ENCODE data around the gene LTBR.
"Not testable (repeated sequence)": the region's sequence is repeated elsewhere in the genome, so short reads cannot be mapped to it uniquely, and the experiment has no call there.

The LTBR gene

DNA sequence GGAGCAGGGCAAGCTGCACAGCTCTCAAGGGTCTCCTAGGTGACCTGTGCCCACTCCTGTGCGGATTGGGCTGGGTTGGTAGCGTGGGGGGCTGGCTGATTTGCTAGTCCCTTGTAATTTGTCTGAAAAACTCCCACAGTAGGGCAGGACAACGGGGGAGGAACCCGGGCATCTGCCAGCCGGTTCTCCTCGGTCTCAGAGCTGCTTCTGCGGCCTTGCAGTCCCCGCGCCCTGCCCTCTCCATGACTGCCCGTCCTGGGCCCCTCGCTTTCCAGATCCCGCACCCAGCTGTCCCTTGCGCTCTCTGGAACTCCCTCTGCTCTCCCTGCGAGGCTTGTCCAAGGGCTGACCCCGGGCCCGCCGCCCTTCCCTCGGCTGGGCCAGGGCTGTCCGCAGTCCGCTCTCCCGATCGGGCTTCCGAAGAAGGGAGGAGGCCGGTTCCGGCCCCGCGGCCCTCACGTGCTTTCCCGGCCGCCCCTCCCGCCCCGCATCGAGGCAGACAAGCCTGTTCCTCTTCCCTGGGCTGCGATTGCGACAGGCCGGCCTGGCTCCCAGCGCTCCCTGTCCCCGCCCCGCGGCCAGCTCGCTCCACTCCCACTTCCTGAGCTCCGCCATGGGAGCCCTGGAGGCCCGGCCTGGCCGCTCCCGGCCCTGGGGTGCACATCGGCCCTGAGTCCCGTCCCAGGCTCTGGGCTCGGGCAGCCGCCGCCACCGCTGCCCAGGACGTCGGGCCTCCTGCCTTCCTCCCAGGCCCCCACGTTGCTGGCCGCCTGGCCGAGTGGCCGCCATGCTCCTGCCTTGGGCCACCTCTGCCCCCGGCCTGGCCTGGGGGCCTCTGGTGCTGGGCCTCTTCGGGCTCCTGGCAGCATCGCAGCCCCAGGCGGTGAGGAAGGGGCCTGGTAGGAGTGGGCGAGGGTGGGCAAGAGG, at the start of gene LTBR:
Gene LTBR, plus strand, starts transcription at position 591 of the 927 bp plus-strand sequence. Its CDS starts 197 bp downstream, at position 788.
- peak within 1 kb of the TSS; percentile 88 for H3K27ac ChIP-seq
- peak; percentile 58 for DNase-seq (ENCODE audit: low read depth, low spot score)

DNA sequence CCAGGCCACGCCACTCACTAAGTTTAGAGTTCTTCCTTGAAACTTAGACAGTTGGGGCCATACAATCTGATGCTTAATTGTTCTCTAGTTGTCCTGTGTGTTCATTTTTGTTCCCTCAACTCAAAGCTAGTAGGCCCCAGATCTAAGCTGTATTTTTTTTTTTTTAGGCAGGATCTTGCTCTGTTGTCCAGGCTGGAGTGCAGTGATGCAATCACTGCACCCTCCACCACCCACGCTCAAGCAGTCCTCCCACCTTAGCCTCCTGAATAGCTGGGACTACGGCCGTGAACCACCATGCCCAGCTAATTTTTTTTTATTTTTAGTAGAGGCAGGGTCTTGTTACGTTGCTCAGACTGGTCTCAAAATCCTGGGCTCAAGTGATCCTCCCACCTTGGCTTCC, 49.6 kb upstream of the LTBR start:
- H3K27ac ChIP-seq = peak overlapping the region; percentile 98
- DNase-seq (ENCODE audit: low read depth, low spot score) = no peak

DNA sequence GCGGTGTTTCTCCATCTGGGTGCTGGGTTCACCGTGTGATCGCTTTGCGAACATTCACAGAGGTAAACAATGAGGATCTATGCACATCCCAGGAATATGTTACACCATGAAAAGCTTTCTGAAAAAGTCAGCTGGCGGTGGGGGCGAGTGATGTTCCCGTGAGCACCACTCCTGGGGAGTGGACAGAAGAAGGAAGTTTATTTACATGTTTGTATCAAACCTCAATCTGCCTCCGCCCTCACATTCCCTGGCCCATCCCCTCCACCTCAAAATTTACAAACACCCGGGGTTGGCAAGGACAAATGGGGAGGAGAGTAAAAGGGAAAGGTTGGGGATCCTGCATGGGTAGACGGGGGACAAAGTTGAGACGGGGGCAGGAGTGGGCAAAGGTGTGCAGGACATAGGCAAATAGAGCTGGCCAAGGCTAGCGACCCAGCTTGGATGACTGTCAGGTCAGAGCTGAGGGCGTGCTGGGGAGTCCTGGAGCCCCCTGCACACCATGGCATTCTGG, 49.0 kb upstream of the LTBR start:
- peak overlapping the region; percentile 98 for H3K27ac ChIP-seq
- no peak for DNase-seq (ENCODE audit: low read depth, low spot score)

DNA sequence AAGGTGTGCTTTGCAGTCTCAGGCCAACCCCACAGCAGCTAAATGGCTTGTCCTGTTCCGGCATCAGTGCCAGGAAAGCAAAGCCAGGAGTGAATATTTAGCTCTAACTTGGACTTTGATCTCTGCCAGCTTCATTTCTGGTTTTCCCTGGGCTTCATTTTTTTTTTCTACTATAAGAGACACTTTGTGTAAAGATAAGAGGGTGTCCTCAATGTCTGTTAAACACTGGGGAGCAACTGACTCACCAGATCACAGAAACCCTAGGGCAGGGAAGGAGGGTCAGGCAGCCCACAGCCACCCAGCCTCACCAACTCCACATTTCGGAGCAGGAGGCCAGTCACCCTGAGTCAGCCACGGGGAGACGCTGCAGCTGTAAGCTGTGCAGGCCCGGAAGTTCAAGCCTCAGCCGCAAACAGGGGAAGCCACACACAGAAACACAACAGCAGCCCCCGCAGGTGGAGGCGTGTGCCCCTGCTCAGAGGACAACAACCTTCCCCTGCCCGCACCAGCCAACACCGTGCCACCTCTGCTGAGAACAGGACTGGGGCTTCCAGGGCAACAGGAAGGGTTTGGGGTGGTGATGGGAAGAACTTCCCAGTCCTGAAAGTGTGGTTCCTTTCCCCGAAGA, 48.4 kb upstream of the LTBR start:
- peak overlapping the region; percentile 98 for H3K27ac ChIP-seq
- DNase-seq (ENCODE audit: low read depth, low spot score) = peak; percentile 65

DNA sequence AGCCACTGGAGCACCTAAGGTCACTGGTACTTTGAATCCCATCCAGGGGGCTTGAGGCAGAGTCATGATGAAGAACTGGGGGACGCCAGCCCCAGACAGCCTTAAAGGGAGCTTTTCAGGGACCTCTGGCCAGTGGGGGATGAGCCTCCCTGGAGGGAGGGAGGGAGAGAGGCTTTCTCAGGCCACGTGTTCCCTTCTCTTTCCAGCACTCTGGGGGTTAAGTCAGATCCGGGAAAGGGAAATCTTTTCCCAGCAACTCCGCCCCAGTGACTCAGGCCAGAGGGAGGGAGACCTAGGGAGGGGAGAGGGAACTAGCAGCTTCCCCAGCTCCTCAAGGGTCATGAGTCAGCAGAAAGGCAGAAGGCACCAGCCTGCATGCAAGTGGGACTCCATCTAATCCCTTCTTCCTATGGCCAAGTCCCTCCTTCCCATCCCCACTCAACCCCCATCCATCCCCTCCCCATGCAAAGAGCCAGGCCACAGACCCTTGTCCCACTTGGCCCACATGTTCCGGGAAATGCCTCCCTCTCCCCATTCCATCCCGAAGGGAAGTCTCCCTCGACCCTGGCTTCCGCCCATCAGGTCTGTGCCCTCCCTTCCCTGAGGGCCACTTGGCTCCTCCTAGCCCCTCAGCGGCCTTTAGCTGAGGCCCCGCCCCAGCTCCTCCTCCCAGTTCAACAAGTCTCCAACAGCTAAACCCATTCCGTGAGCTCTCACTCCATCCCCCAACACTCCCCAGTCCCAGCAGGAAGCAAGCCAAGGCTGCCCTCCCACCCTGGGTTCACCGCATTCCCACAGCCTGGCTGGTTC, 47.7 kb upstream of the LTBR start:
- peak overlapping the region; percentile 98 for H3K27ac ChIP-seq
- peak; percentile 94 for DNase-seq (ENCODE audit: low read depth, low spot score)

DNA sequence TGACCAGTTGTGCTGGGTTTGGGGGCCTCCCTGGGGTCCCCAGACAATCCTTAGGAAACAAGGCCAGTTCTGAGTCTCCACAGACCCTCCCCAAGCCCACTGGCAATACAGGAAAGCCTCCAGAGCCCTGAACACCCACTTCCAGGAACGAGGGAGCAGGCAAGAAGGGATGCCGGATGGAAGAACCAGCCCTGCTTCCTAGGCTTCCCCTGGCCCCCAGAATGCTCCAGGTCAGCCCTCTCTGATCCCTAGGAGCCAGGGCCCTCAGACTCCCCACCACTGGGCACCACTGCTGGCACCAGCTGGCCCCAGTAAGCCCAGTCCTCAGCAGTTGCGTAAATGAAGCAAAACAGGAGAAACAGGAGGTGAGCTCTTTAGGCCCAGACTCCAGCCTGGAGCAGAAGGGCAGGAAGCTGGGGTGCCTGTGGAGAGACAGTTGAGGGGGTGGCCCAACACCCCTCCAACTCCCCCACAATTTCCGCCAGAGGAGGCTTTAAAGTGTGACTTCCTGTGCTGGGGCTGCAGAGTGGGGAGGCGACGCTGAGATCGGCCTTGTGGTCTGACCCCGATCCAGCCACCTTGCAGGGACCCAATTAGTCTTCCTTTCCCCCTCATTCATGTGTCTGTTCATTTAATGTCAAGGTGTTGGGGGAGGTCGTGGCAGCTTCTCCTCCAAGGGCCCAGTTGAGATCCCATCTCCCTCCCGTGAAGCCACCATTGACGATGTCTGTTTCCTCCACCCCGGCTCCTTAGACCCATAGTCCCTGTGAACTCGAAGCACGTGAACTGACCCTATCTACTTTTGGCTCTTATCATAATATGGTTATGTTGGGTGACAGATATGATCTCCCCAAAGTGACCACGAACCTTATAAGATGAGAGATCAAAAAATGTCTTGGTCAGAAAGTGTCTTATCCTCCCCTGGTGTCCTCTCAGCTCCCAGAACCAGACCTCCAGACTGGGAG, 46.8 kb upstream of the LTBR start:
- peak overlapping the region; percentile 98 for H3K27ac ChIP-seq
- DNase-seq (ENCODE audit: low read depth, low spot score) = no peak

DNA sequence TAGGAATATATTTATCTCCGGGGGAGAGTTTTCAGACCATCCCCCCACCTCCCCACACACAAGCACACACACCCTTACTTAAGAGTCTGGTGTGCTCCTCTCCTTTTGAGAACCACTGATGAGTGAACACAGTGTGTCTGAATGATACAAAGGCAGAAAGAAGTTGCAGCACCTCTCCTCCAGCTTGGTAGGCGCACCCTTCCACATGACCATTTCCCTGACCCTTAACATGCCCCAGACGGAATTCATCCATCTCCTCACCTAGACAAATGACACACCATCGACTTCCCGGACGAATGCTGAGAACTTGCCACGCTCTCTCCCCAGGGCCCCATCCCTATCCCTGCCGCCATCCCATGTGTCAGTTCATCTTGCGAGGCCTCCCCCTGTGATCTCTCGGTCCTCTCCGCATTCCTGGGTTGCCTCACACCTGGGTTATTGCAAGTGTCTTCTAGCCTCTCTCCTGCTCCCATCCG, 46.0 kb upstream of the LTBR start:
- no peak for DNase-seq (ENCODE audit: low read depth, low spot score)
- H3K27ac ChIP-seq = peak overlapping the region; percentile 98

DNA sequence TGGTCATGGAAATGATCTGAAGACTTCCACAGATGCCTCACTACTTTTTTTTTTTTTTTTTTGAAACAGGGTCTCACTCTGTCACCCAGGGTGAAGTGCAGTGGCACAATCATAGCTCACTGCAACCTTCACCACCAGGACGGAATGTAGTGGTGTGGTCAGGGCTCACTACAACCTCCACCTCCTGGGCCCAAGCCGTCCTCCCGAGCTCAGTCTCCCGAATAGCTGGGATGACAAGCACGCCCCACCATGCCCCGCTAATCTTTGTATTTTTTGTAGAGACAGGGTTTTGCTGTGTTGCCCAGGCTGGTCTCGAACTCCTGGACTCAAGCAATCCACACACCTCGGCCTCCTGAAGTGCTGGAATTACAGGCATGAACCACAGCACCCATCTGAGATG, 45.4 kb upstream of the LTBR start:
- peak overlapping the region; percentile 98 for H3K27ac ChIP-seq
- DNase-seq (ENCODE audit: low read depth, low spot score) = not testable (repeated sequence)

DNA sequence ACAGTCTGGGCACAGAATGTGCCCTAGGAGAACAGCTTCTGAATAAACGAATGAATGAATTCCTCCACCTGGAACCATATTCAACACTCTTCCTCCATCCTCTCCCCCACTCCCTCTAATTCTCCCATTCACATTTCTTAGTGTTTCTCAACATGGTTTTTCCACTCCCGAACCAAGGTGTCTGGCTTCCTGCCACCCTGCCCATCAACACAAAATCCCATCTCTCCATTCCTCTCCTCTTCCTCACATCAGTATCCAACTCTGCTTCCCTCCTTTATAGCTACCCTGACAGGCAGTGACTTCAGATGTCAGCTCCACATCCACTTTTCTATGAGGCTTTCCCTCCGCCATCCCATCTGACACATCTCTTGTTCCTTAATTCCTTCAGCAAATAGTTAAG, 45.0 kb upstream of the LTBR start:
- H3K27ac ChIP-seq = peak overlapping the region; percentile 98
- no peak for DNase-seq (ENCODE audit: low read depth, low spot score)

DNA sequence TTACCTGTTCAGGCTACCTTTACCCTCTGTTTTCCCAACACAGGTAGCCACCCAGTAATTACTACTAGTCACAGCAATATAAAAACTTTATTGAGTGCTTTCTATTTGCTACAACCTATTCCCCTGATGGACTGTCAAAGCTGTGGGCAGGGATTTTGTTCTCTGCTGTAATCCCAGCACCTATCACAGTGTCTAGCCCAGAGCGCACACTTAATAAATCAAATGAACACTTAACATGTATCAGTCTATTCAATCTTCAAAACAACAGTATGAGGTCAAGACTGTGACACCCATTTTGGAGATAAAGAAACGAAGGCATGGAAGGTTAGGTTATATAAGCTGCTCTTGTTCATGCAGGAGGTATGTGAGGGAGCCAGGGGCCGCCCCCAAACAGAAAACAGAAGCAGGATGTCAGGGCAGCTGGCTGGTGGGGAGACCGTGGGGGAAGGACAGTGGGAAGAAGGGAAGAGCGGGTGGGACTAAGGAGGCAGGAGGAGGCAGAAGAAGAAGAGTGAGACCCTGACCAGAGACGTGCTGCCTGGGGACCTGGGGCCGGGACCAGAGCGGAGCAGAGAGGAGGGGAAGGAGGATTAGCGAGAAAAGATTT, 43.8 kb upstream of the LTBR start:
- no peak for DNase-seq (ENCODE audit: low read depth, low spot score)

DNA sequence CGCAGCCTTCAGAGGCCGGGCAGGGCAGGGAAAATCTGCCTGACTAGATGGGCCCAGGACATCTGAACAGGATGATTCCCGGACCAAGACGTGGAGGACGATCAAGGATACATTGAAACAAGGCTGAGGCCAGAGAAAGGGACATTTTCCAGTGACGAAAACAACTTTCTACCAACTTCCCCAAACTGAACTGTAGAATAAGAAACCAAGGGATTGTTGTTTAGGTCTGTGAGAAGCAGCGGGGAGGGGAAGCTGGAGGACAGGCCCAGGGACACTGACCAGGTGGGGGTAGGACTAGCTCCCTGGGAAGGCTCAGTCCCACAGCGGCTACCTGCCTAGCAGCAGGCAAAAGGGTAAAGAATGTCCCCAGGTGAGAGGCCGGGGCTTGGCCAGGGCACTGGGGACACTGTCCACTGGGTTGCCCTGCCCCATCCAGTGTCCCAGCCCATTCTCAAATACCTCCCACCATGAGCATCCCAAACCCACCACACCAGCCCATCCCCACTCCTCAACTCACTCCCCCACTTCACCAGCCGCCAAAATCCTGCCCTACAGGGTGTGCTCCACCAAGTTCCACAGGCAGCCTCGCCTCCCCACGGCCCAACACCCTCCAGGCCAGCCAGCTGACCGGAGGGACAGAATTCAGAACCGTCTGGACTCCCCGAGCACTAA, 43.1 kb upstream of the LTBR start:
- no peak for DNase-seq (ENCODE audit: low read depth, low spot score)
- peak overlapping the region; percentile 98 for H3K27ac ChIP-seq

More for the DNA sequence above, 43.8 kb upstream of the LTBR start:
- H3K27ac ChIP-seq = peak overlapping the region; percentile 98

DNA sequence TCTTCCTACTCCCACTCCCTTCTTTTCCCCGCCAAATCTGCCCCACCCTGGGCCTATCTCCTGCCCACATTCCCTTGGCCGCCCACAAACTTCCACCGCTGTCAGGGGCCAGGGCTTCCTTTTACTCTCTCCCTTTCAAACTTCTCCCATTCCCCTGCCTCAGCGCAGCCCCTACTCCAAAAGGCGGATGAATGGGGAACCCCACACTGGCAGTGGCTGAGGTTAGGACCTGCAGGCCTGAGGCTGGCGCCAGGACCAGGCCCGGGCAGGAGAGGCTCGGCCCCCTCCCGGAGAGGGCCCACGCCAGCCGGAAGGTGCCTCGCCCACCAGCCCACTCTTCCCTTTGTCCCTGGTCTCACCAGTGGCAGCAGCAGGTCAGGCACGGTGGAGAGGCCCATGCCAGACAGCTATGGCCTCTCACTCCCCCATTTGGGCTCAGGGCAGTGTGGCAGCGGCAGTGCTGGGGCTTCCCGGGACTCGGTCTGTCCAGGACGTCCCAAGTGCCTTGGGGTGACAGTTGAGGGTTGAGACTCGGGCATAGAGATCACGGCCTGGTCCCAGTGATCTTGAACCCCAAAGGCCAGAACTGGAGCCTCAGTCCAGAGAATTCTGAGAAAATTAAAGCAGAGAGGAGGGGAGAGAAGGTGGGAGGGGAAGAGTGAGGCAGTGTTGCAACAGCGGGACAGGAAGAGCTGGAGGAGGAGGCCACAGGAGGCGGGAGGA, 42.4 kb upstream of the LTBR start, which contains the start of gene TNFRSF1A:
Gene TNFRSF1A, minus strand, starts transcription at position 660 of the 723 bp plus-strand sequence. Its CDS starts 262 bp downstream, at position 398.
- peak within 1 kb of the TSS; percentile 98 for H3K27ac ChIP-seq
- no peak for DNase-seq (ENCODE audit: low read depth, low spot score)

DNA sequence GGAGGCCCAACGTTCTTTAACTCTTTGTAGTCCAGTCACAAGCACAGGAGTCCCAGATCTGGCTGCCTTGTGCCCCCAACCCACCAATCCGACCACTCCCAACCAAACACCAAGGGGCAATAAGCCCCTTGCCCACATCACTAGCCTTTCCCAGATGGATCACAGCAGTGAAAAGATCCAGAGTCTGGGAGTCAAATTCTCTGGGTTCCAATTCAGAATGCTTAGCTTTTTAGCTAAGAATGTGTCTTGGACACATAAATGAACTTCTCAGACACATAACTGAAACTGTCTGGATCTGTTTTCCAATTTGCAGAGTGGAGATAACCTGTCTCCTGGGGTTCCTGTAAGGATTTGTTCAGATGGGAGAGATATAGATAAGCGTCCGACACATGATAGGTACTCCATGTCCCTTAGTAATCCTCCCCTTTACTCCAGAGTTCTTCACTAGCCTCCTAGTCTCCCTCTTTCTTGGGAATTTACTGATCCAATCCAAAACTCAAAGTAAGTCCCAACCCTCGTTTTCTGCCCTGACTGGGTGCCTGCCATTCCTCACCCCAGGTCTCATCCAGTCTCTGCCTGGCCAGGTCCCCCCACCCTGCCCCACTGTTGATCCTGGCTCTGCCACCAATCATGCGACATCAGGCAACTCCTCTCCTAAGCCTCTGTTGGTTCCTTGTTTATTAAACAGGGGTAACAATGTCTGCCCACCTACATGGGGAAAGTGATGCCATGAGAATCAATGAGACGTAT, 41.6 kb upstream of the LTBR start:
- peak overlapping the region; percentile 98 for H3K27ac ChIP-seq
- no peak for DNase-seq (ENCODE audit: low read depth, low spot score)

DNA sequence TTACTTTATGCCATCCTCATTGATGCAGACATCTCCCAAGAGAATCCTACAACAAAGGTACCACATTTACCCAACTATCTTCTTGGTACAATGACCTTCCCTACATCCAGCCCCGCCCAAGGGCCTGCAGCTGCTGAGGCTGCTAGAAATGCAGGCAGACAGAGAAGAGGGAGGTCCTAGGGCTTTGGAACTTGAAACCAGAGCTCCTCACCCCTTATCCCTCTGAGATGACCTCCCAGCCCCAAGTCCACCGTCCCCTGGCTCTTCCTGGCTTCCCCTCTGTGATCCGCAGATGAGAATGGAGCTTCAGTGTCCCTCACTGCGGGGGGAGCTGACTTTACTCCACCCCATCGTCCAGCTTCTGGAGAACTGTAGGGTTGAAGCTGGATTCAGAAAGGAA, 40.4 kb upstream of the LTBR start:
- DNase-seq (ENCODE audit: low read depth, low spot score) = no peak
- H3K27ac ChIP-seq = no peak overlapping the region

DNA sequence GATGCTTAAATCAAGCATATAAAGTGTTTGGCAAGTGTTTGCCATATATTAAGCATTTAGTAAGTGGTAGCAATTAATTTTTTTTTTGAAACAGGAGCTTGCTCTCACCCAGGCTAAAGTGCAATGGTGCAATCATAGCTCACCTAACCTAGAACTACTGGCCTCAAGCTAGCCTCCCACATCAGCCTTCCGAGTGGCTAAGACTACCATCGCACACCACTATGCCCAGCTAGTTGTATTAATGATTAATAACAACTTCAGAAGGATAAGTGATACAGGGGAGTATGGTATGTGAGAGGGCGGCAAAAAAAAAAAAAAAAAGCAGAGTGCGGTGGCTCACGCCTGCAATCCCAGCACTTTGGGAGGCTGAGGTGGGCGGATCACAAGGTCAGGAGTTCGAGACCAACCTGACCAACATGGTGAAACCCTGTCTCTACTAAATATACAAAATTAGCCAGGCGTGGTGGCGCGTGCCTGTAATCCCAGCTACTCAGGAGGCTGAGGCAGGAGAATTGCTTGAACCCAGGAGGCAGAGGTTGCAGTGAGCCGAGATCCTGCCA, 39.8 kb upstream of the LTBR start:
- not testable (repeated sequence) for DNase-seq (ENCODE audit: low read depth, low spot score)

DNA sequence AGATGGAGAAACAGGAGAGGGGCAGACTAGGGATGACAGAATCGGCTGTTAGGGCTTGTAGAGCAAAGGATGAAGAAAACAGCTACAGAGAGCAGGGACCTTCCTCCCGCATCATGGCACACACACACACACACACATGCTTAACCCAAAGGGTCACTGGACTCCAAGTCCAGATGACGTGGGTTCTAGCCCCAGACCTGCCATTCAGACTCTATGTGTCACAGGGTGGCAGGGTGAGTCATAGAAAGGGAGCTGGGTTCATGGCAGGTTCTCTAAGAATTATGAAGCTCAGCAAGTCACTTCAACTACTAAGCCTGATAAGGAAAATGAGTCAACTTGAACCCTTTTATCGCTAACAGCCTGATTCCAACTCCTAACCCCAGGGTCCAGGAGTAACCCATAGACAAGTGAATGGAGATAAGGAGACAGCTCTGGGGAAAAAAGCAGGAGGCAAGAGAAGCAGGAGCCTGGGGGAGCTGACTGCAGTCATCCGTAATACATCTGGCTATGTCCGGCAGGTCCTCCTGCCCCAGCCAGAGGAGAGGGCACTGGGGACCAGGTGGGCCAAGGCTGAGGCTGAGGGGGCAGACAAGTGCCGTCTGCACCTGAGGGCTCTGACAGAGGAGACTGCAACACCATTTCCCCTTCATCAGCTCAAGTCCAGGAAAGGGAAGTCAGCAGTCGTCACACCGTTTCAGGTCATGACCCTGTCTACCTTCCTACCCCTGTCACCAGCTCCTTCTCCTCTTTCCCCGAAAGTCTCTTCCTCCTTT, 38.5 kb upstream of the LTBR start:
- peak overlapping the region; percentile 17 for H3K27ac ChIP-seq
- peak; percentile 53 for DNase-seq (ENCODE audit: low read depth, low spot score)

More for the DNA sequence above, 39.8 kb upstream of the LTBR start:
- H3K27ac ChIP-seq = not testable (repeated sequence)

Data from epithelial cell of prostate (primary cell).